ENCODE results near the gene COG7.

Gene COG7

GRCh38 chr16:23359092-23359760 lies 93.8 kb downstream of the COG7 start:
- no peaks in the 10 kb centered on the region for H3K9me3 ChIP-seq (ENCODE audit: control insufficient read depth, low read length)
- H3K4me1 ChIP-seq (ENCODE audit: control insufficient read depth, insufficient read depth, low read length, poor library complexity, severe bottlenecking): no peaks in the 10 kb centered on the region
- H3K27ac ChIP-seq (ENCODE audit: low read depth, low read length, severe bottlenecking): no peak overlapping the region
- H3K36me3 ChIP-seq (ENCODE audit: control insufficient read depth, insufficient read depth, low read length): no peaks in the 10 kb centered on the region
- no peak overlapping the region for H3K4me3 ChIP-seq (ENCODE audit: extremely low read depth, insufficient read depth, low read length, poor library complexity, severe bottlenecking)
- WGBS, 2 experiments (ENCODE audit: insufficient coverage in 2 of 2): 90 to 91% methylated on average over 7 to 8 of the region's 8 CpGs

- H3K9me3 ChIP-seq (ENCODE audit: control insufficient read depth, low read length): no peaks in the 10 kb centered on the region
- WGBS, 2 experiments (ENCODE audit: insufficient coverage in 2 of 2): 80 to 94% methylated on average over 6 to 8 of the region's 8 CpGs
- no peaks in the 10 kb centered on the region for H3K4me1 ChIP-seq (ENCODE audit: control insufficient read depth, insufficient read depth, low read length, poor library complexity, severe bottlenecking)
- no peaks in the 10 kb centered on the region for H3K36me3 ChIP-seq (ENCODE audit: control insufficient read depth, insufficient read depth, low read length)
- H3K4me3 ChIP-seq (ENCODE audit: extremely low read depth, insufficient read depth, low read length, poor library complexity, severe bottlenecking): no peak overlapping the region
- H3K27ac ChIP-seq (ENCODE audit: low read depth, low read length, severe bottlenecking): no peak overlapping the region
These were observed 95.2 kb downstream of the COG7 start for GRCh38 chr16:23357761-23358290.

GRCh38 chr16:23356941-23357340 lies 96.0 kb downstream of the COG7 start:
- Histone ChIP-seq H3K9me3 (ENCODE audit: control insufficient read depth, low read length) (no peaks in the 10 kb centered on the region), H3K27ac (ENCODE audit: low read depth, low read length, severe bottlenecking) (no peak overlapping the region), H3K36me3 (ENCODE audit: control insufficient read depth, insufficient read depth, low read length) (no peaks in the 10 kb centered on the region), H3K4me3 (ENCODE audit: extremely low read depth, insufficient read depth, low read length, poor library complexity, severe bottlenecking) (no peak overlapping the region), H3K4me1 (ENCODE audit: control insufficient read depth, insufficient read depth, low read length, poor library complexity, severe bottlenecking) (no peaks in the 10 kb centered on the region)
- WGBS, 2 experiments (ENCODE audit: insufficient coverage in 2 of 2): 92 to 97% methylated on average over 6 of the region's 7 CpGs

GRCh38 chr16:23355106-23355670 lies 97.8 kb downstream of the COG7 start:
- Histone ChIP-seq H3K36me3 (ENCODE audit: control insufficient read depth, insufficient read depth, low read length) (no peaks in the 10 kb centered on the region), H3K4me1 (ENCODE audit: control insufficient read depth, insufficient read depth, low read length, poor library complexity, severe bottlenecking) (no peaks in the 10 kb centered on the region), H3K27ac (ENCODE audit: low read depth, low read length, severe bottlenecking) (no peak overlapping the region), H3K9me3 (ENCODE audit: control insufficient read depth, low read length) (no peaks in the 10 kb centered on the region), H3K4me3 (ENCODE audit: extremely low read depth, insufficient read depth, low read length, poor library complexity, severe bottlenecking) (no peak overlapping the region)
- 88 to 95% methylated on average over 13 of the region's 13 CpGs for WGBS, 2 experiments (ENCODE audit: insufficient coverage in 2 of 2)

GRCh38 chr16:23354246-23354645 lies 98.7 kb downstream of the COG7 start:
- Histone ChIP-seq H3K4me3 (ENCODE audit: extremely low read depth, insufficient read depth, low read length, poor library complexity, severe bottlenecking) (no peak overlapping the region), H3K27ac (ENCODE audit: low read depth, low read length, severe bottlenecking) (no peak overlapping the region), H3K9me3 (ENCODE audit: control insufficient read depth, low read length) (no peaks in the 10 kb centered on the region), H3K36me3 (ENCODE audit: control insufficient read depth, insufficient read depth, low read length) (no peaks in the 10 kb centered on the region), H3K4me1 (ENCODE audit: control insufficient read depth, insufficient read depth, low read length, poor library complexity, severe bottlenecking) (no peaks in the 10 kb centered on the region)
- WGBS, 2 experiments (ENCODE audit: insufficient coverage in 2 of 2): 79 to 81% methylated on average over 6 of the region's 9 CpGs

- Histone ChIP-seq H3K36me3 (ENCODE audit: control insufficient read depth, insufficient read depth, low read length) (no peaks in the 10 kb centered on the region), H3K4me1 (ENCODE audit: control insufficient read depth, insufficient read depth, low read length, poor library complexity, severe bottlenecking) (no peaks in the 10 kb centered on the region), H3K27ac (ENCODE audit: low read depth, low read length, severe bottlenecking) (no peak overlapping the region), H3K4me3 (ENCODE audit: extremely low read depth, insufficient read depth, low read length, poor library complexity, severe bottlenecking) (no peak overlapping the region), H3K9me3 (ENCODE audit: control insufficient read depth, low read length) (no peaks in the 10 kb centered on the region)
These were observed 99.5 kb downstream of the COG7 start for GRCh38 chr16:23353440-23353839.

GRCh38 chr16:23351360-23351759 lies 101.6 kb downstream of the COG7 start:
- Histone ChIP-seq H3K27ac (ENCODE audit: low read depth, low read length, severe bottlenecking) (no peak overlapping the region), H3K4me1 (ENCODE audit: control insufficient read depth, insufficient read depth, low read length, poor library complexity, severe bottlenecking) (no peaks in the 10 kb centered on the region), H3K36me3 (ENCODE audit: control insufficient read depth, insufficient read depth, low read length) (no peaks in the 10 kb centered on the region), H3K9me3 (ENCODE audit: control insufficient read depth, low read length) (no peaks in the 10 kb centered on the region), H3K4me3 (ENCODE audit: extremely low read depth, insufficient read depth, low read length, poor library complexity, severe bottlenecking) (no peak overlapping the region)
- WGBS, 2 experiments (ENCODE audit: insufficient coverage in 2 of 2): 81 to 97% methylated on average over 4 to 5 of the region's 5 CpGs

- 66 to 67% methylated on average over 12 to 17 of the region's 18 CpGs for WGBS, 2 experiments (ENCODE audit: insufficient coverage in 2 of 2)
- H3K27ac ChIP-seq (ENCODE audit: low read depth, low read length, severe bottlenecking): no peak overlapping the region
These were observed 104.2 kb downstream of the COG7 start for GRCh38 chr16:23348579-23349469.

GRCh38 chr16:23345237-23345636 lies 107.8 kb downstream of the COG7 start:
- no peak overlapping the region for H3K27ac ChIP-seq (ENCODE audit: low read depth, low read length, severe bottlenecking)
- no peaks in the 10 kb centered on the region for H3K4me1 ChIP-seq (ENCODE audit: control insufficient read depth, insufficient read depth, low read length, poor library complexity, severe bottlenecking)
- H3K9me3 ChIP-seq (ENCODE audit: control insufficient read depth, low read length): no peaks in the 10 kb centered on the region
- H3K36me3 ChIP-seq (ENCODE audit: control insufficient read depth, insufficient read depth, low read length): no peaks in the 10 kb centered on the region
- WGBS, 2 experiments (ENCODE audit: insufficient coverage in 2 of 2): 90% methylated on average over 2 of the region's 5 CpGs; no CpG with 5 or more reads in 1 of the 2 experiments
- no peak overlapping the region for H3K4me3 ChIP-seq (ENCODE audit: extremely low read depth, insufficient read depth, low read length, poor library complexity, severe bottlenecking)

More at GRCh38 chr16:23348579-23349469, 104.2 kb downstream of the COG7 start:
- Histone ChIP-seq H3K9me3 (ENCODE audit: control insufficient read depth, low read length) (no peaks in the 10 kb centered on the region), H3K4me3 (ENCODE audit: extremely low read depth, insufficient read depth, low read length, poor library complexity, severe bottlenecking) (no peak overlapping the region), H3K4me1 (ENCODE audit: control insufficient read depth, insufficient read depth, low read length, poor library complexity, severe bottlenecking) (no peaks in the 10 kb centered on the region), H3K36me3 (ENCODE audit: control insufficient read depth, insufficient read depth, low read length) (no peaks in the 10 kb centered on the region)

- Histone ChIP-seq H3K36me3 (ENCODE audit: control insufficient read depth, insufficient read depth, low read length) (no peaks in the 10 kb centered on the region), H3K4me3 (ENCODE audit: extremely low read depth, insufficient read depth, low read length, poor library complexity, severe bottlenecking) (no peak overlapping the region), H3K9me3 (ENCODE audit: control insufficient read depth, low read length) (no peaks in the 10 kb centered on the region), H3K27ac (ENCODE audit: low read depth, low read length, severe bottlenecking) (no peak overlapping the region), H3K4me1 (ENCODE audit: control insufficient read depth, insufficient read depth, low read length, poor library complexity, severe bottlenecking) (no peaks in the 10 kb centered on the region)
- 68 to 75% methylated on average over 1 to 4 of the region's 5 CpGs for WGBS, 2 experiments (ENCODE audit: insufficient coverage in 2 of 2)
These were observed 109.1 kb downstream of the COG7 start for GRCh38 chr16:23343643-23344612.

Measured in mesodermal cell (in vitro differentiated cells).